Ureter (tissue), 1 donor: ENCODE measurements around the gene LYAR. TPM values are rescaled to one million over a fixed set of nuclear protein-coding genes. Genes with fewer than 3 reads are reported as not detected.

Experiments used
- DNase-seq: peaks from one replicate; pipeline ENCODE4 v3.0.0-alpha.2; 2020; ENCODE audit warnings: low spot score
- total RNA-seq: library from RNA; stranded (reverse); gene quantifications from one replicate; pipeline ENCODE4 v1.2.4, GENCODE V29; 2023
- donor health status: DM: yes; HTN: yes; CAD: no.

Gene LYAR
- 14.6 TPM for total RNA-seq

DNA sequence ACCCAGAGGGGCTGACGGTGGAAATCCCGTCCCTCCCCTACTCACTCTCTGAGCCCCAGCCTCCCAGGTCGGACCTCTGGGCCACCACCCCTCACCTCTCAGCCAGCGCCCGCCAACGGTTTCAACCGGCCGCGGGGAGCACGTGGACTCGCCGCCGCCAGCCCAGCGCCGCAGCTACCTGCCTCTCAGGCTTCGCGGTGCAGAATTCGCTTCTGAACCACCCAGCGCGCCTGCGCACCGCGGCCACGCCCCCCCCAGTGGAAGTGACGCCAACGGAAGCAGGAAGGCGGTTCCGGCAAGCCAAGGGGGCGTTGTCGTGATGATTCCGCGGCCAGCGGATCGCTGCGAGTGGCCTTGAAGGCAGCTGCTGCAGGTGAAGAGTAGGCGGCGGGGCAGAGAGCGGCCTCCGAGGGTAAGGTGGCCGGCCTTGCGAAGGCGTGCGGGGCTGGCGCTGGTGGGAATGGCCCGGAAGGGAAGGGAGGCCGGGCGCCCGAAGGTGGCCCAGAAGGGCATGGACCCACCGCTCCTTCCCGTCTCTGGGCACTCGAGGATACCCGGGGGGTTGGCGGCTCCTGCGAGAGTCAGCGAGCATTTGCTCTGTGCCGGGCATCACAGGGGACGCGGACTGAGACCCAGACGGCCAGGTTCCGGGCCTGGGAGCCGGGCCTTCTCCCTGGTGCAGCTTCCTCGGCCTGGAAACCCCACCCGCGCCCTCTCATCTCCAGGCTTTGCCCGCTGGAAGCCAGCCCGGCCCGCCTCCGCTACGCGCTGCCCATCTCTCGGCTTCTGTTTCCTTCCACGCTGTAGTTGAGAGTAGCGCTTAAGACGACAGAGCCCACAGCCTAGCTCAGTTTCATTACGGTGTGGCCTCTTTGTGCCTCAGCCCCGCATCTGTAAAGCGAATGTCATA is at the start of gene LYAR, which contains the start of gene ZBTB49:
Gene LYAR, minus strand, starts transcription at position 214 of the 910 bp plus-strand sequence. CDS start 6,412 bp downstream, outside the sequence.
Gene ZBTB49, plus strand, starts transcription at position 311 of the 910 bp plus-strand sequence. CDS start 9,695 bp downstream, outside the sequence.
- DNase-seq = peak; percentile 95

- no peak for DNase-seq
These were observed 49.6 kb upstream of the LYAR start for GRCh38 chr4:4339504-4340085.

DNA sequence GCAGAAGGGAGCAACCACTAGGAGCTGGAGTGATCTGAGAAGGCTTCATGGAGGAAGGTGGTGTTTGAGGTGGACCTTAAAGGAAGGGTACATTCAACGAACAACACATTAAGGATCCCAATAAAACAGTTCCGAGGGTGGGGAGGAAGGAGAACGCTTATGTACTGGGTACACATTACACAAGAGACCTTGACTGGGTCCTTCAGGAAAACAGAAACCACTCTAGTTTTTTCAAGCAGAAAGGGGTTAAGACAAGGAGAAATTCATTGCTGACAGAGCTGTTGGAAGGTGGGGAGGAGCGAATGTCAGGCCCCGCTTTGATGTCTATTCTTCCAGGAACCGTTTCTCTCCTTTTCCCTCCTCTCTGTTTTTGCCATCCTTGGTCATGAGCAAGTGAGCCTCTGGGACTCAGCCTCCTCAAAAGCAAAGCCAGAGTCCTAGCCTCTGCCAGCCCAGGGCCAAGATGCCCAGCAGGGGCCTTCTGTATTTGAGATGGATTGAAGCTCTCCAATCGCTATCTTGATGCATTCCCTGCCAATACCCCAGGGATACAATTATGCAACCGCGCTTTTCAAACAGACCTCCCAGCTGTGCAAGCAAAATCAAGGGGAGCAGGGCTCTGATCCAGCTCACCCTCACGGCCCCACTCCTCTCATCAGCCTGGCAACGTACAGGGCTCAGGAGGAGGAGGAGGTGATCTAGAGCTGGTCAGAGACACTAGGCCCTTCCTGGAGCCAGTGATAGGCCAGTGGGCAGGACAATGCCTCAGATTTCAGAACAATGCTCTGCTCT is 48.5 kb upstream of the LYAR start:
- DNase-seq = no peak

DNA sequence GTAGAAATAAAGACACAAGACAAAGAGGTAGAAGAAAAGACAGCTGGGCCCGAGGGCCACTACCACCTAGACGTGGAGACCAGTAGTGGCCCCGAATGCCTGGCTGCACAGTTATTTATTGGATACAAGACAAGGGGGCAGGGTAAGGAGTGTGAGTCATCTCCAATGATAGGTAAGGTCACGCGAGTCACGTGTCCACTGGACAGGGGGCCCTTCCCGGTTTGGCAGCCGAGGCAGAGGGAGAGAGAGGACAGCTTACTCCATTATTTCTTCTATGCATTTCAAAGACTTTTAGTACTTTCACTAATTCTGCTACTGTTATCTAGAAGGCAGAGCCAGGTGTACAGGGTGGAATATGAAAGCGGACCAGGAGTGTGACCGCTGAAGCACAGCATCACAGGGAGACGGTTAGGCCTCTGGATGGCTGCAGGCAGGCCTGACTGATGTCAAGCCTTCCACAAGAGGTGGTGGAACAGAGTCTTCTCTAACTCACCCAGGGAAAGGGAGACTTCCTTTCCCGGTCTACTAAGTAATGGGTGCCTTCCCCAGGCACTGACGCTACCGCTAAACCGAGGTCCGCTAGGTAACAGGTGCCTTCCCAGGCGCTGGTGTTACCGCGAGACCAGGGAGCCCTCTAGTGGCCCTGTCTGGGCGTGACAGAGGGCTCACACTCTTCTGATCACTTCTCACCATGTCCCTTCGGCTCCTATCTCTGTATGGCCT is 45.0 kb upstream of the LYAR start:
- peak; percentile 67 for DNase-seq

GRCh38 chr4:4333265-4333706 is 43.3 kb upstream of the LYAR start:
- DNase-seq = peak; percentile 61

DNA sequence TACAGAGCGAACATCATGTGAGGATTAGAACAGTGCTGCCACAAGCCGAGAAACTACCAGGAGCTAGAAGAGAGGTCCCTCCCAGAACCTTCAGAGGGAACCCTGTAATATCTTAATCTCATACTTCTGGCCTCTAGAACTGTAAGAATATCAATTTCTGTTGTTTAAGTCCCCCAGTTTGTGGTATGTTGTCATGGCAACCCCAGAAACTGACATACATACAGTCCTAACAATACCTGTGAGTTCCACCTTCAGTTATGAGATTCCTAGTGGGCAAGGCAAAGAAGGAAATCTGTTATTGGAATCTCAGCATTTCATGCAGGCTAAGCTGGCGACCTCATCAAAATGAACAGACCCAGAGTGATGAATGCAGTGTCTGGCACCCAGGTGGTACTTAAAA is 42.6 kb upstream of the LYAR start:
- no peak for DNase-seq

GRCh38 chr4:4330794-4331193 is 40.8 kb upstream of the LYAR start:
- no peak for DNase-seq

- DNase-seq = no peak
These were observed 39.5 kb upstream of the LYAR start for GRCh38 chr4:4329496-4329895.

DNA sequence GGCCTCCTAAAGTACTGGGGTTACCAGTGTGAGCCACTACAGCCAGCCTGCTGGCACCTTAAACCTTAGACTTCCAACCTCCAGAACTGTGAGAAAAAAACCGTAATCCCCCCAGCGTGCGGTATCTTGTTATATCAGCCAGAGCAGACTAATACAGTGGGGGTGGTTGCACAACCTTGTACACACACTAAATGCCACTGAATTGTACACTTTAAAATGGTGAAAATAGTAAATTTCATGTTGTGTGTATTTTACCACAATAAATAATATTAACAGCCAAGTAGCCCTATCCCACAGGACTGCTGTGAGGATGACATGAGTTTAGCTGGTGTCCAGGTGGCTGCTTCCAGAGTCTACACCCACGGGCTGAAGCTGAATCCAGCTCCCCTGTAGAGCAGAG is 38.9 kb upstream of the LYAR start:
- DNase-seq = no peak

- DNase-seq = no peak
These were observed 38.3 kb upstream of the LYAR start for GRCh38 chr4:4328206-4328605.

DNA sequence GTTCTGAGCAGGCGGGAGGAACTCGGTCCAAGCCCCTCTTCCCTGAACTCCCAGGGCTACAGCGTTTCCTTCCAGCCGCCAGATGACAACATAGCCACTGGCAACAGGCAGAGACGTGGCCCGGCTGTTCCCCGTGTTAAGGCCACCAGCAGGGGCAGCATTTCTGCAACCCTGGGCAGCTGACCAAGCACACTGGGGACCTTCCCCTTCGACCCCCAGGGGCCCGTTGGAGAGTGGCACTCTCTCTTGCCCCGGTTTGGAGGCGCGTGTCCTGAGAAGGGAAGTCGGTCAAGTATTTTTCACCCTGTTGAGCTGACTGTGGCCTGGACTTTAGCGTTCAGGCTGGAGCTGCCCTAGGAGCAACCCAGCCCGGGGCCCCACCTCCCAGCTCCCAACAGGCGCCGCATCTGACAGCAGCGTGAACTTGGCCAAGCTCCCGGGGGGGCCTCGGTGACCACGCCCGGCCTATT is 37.7 kb upstream of the LYAR start:
- DNase-seq = no peak

DNA sequence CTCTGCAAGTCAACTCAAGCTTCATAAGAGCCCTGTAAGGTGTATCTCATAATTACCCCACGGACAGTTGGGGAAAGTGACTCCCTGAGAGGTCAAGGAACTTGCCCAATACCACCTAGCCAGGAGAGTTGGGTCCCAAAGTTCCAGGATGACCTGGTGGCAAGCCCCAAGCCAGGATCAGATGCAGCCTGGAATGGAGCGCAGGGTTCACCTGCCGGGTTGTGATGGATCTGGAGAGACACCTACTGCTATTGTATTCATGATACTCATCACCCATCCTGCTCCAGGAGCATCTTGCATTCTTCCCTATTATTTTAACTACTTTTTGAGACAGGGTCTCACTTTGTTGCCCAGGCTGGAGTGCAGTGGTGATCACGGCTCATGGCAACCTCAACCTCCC is 36.2 kb upstream of the LYAR start:
- DNase-seq = no peak

GRCh38 chr4:4325321-4325720 is 35.4 kb upstream of the LYAR start:
- DNase-seq = no peak

- DNase-seq = no peak
These were observed 34.0 kb upstream of the LYAR start for GRCh38 chr4:4323705-4324534.

GRCh38 chr4:4321951-4322688 is 32.2 kb upstream of the LYAR start:
- no peak for DNase-seq

GRCh38 chr4:4320951-4321714 is 31.2 kb upstream of the LYAR start:
- DNase-seq = no peak

DNA sequence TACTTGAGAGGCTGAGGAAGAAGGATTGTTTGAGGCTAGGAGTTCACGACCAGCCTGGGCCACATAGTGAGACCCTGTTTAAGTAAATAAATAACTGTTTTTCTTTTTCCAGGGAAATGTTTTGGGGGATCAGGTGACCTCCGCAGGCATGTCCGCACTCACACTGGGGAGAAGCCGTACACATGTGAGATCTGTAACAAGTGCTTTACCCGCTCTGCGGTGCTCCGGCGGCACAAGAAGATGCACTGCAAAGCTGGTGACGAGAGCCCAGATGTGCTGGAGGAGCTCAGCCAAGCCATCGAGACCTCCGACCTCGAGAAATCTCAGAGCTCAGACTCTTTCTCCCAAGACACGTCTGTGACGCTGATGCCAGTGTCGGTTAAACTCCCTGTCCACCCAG is 30.6 kb upstream of the LYAR start:
- no peak for DNase-seq

- no peak for DNase-seq
These were observed 27.7 kb upstream of the LYAR start for GRCh38 chr4:4317496-4318232.
